ENCODE results near the gene NRIP1. TPM values are rescaled to one million over a fixed set of nuclear protein-coding genes. Genes with fewer than 3 reads are reported as not detected.
A peak's percentile ranks its signal among the peaks of the same experiment; 100 is the strongest.

NRIP1 gene
- total and polyA plus RNA-seq, 2 donors from 2014 or later = 7.4 to 60.4 TPM

DNA sequence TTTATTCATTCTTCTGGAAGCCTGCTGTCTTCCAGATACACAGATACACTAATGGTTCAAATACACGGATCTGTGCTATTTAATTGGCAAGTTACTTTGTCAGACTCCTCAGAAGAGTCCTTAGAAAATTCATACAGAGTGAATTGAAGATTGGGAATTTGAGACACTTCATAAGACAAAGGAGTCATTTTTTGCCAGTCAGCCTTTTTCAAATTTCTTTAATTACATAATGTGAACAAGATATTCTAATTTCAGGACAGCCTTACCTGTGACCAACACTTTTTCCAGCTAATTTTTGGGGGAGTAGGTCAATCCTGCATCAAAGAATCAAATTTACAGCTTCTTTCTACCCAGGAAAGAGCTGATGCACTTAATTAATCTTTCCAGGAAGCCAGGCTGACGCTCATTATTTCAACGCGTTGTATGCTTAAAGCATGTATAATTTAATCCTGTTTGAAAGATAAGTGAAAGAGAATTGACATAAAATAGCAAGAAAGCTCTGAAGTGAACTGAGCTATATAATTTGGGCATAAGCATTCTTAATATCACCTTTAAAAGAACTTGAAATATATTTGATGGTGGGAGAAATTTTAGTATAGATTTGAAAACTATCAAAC, 12.8 kb upstream of the NRIP1 start:
- Histone ChIP-seq H3K9me3 (ENCODE audit: control insufficient read depth in 2 of 3, insufficient read depth in 1 of 3, low read length in 3 of 3) (no peaks in the 10 kb centered on the region), H3K4me1 (ENCODE audit: control insufficient read depth in 2 of 3, insufficient read depth in 2 of 3, low read depth in 1 of 3, low read length in 3 of 3) (no peaks in the 10 kb centered on the region), H3K9ac (ENCODE audit: low read length in 3 of 3) (no peak overlapping the region), H3K36me3 (ENCODE audit: control insufficient read depth in 2 of 3, insufficient read depth in 3 of 3, low read length in 3 of 3) (no peaks in the 10 kb centered on the region), H3K27me3 (ENCODE audit: control insufficient read depth, insufficient read depth, low read length) (no peaks in the 10 kb centered on the region), H3K27ac (ENCODE audit: low read depth in 2 of 2, low read length in 2 of 2) (no peak overlapping the region), H3K4me3 (ENCODE audit: low read length in 3 of 3) (no peak overlapping the region)
- TF ChIP-seq, protein P1, sequence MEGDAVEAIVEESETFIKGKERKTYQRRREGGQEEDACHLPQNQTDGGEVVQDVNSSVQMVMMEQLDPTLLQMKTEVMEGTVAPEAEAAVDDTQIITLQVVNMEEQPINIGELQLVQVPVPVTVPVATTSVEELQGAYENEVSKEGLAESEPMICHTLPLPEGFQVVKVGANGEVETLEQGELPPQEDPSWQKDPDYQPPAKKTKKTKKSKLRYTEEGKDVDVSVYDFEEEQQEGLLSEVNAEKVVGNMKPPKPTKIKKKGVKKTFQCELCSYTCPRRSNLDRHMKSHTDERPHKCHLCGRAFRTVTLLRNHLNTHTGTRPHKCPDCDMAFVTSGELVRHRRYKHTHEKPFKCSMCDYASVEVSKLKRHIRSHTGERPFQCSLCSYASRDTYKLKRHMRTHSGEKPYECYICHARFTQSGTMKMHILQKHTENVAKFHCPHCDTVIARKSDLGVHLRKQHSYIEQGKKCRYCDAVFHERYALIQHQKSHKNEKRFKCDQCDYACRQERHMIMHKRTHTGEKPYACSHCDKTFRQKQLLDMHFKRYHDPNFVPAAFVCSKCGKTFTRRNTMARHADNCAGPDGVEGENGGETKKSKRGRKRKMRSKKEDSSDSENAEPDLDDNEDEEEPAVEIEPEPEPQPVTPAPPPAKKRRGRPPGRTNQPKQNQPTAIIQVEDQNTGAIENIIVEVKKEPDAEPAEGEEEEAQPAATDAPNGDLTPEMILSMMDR (IDR thresholded peaks at IDR 0.05; ENCODE audit: borderline replicate concordance, extremely low read depth, insufficient read depth) = no peak
- intact Hi-C loops (cut with DNase I) = no loop called here
- FAIRE-seq (no peak), DNase-seq (no peak)

DNA sequence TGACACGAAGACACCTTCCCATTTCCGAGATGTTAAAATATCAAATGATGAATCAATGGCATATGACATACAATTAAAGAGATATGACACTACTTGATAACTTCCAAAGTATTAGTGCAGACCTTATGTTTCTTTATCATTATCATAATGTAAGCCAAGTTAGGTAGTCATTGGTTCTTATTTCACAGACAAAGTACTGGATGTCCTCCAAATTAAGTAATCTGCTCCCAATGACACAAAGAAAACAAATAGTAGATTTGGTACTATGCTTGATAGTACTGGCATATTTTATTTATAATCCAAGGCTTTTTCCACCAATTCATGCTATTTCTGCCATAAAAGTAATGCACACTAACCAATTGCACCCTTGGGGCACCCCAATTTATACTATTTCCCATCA, 11.9 kb upstream of the NRIP1 start:
- intact Hi-C loops (cut with DNase I) = no loop called here
- Histone ChIP-seq H3K27ac (ENCODE audit: low read depth in 2 of 2, low read length in 2 of 2) (no peak overlapping the region), H3K9me3 (ENCODE audit: control insufficient read depth in 2 of 3, insufficient read depth in 1 of 3, low read length in 3 of 3) (no peaks in the 10 kb centered on the region), H3K27me3 (ENCODE audit: control insufficient read depth, insufficient read depth, low read length) (no peaks in the 10 kb centered on the region), H3K4me3 (ENCODE audit: low read length in 3 of 3) (no peak overlapping the region), H3K9ac (ENCODE audit: low read length in 3 of 3) (no peak overlapping the region), H3K4me1 (ENCODE audit: control insufficient read depth in 2 of 3, insufficient read depth in 2 of 3, low read depth in 1 of 3, low read length in 3 of 3) (no peaks in the 10 kb centered on the region), H3K36me3 (ENCODE audit: control insufficient read depth in 2 of 3, insufficient read depth in 3 of 3, low read length in 3 of 3) (no peaks in the 10 kb centered on the region)
- FAIRE-seq (no peak), DNase-seq (no peak)
- TF ChIP-seq, protein P1 (IDR thresholded peaks at IDR 0.05; ENCODE audit: borderline replicate concordance, extremely low read depth, insufficient read depth) = no peak

DNA sequence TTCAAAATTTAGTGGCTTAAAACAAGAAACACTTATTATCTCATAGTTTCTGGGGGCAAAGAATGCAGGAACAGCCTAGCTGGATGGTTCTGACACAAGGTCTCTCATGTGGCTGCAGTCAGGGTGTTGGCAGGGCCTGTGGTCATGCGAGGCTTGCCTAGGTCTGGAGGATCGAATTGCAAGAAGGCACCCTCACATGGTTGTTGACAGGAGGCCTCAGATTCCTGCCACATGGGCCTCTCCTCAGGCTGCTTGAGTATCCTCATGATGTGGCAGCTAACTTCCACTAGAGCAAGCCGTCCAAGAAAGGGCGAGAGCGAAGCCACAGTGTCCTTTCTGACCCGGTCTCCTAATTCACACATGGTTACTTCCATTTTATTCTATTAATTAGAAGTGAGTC, 6.2 kb upstream of the NRIP1 start:
- Histone ChIP-seq H3K36me3 (ENCODE audit: control insufficient read depth in 2 of 3, insufficient read depth in 3 of 3, low read length in 3 of 3) (no peaks in the 10 kb centered on the region), H3K4me1 (ENCODE audit: control insufficient read depth in 2 of 3, insufficient read depth in 2 of 3, low read depth in 1 of 3, low read length in 3 of 3) (no peaks in the 10 kb centered on the region), H3K9ac (ENCODE audit: low read length in 3 of 3) (no peak overlapping the region), H3K27ac (ENCODE audit: low read depth in 2 of 2, low read length in 2 of 2) (no peak overlapping the region), H3K4me3 (ENCODE audit: low read length in 3 of 3) (no peak overlapping the region), H3K9me3 (ENCODE audit: control insufficient read depth in 2 of 3, insufficient read depth in 1 of 3, low read length in 3 of 3) (no peaks in the 10 kb centered on the region), H3K27me3 (ENCODE audit: control insufficient read depth, insufficient read depth, low read length) (no peaks in the 10 kb centered on the region)
- intact Hi-C loops (cut with DNase I) = no loop called here
- DNase-seq = no peak
- FAIRE-seq = no peak
- TF ChIP-seq, protein P1 (IDR thresholded peaks at IDR 0.05; ENCODE audit: borderline replicate concordance, extremely low read depth, insufficient read depth) = no peak

DNA sequence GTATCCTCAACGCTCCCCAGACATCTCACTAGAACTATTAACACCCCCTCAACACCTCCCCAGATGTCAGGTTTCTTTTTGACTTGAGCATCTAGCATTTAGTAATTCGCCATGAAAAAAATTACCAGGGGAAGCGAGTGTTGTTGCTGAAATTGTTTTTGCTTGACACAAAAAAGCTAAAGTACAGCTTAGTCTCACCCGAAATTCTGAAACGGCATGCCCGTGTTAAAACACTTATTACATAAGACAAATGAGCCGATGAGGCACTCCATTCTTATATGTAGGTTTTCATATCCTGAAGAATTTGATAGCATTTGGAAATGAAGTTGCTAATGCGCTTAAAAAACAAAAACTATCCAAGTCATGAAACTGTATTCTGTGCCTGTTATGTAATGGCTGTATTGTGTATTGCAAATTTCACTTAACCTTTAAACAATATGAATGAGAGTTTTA, 1.3 kb upstream of the NRIP1 start:
- Histone ChIP-seq H3K27me3 (ENCODE audit: control insufficient read depth, insufficient read depth, low read length) (no peaks in the 10 kb centered on the region), H3K36me3 (ENCODE audit: control insufficient read depth in 2 of 3, insufficient read depth in 3 of 3, low read length in 3 of 3) (no peaks in the 10 kb centered on the region), H3K27ac (ENCODE audit: low read depth in 2 of 2, low read length in 2 of 2) (peak overlapping the region; percentile 91 to 95), H3K9me3 (ENCODE audit: control insufficient read depth in 2 of 3, insufficient read depth in 1 of 3, low read length in 3 of 3) (no peaks in the 10 kb centered on the region), H3K9ac (ENCODE audit: low read length in 3 of 3) (peak overlapping the region; percentile 66 to 93 (median 86)), H3K4me3 (ENCODE audit: low read length in 3 of 3) (peak overlapping the region; percentile 78 to 88 (median 86)), H3K4me1 (ENCODE audit: control insufficient read depth in 2 of 3, insufficient read depth in 2 of 3, low read depth in 1 of 3, low read length in 3 of 3) (peaks cover 0 to 4% (median 0%) of the 10 kb centered on the region in 3 donors)
- TF ChIP-seq, protein P1 (IDR thresholded peaks at IDR 0.05; ENCODE audit: borderline replicate concordance, extremely low read depth, insufficient read depth) = no peak
- peak in 1 of 5 donors; percentile 59 for DNase-seq
- no peak for FAIRE-seq
- intact Hi-C loops (cut with DNase I) = no loop called here

Data from kidney (tissue), 14 donors.